Pancreas (tissue), 10 donors: Measurements from ENCODE around the gene SLC12A3. TPM values are rescaled to one million over a fixed set of nuclear protein-coding genes. Genes with fewer than 3 reads are reported as not detected.

Experiments used
- ATAC-seq, 4 donors: fragments of 200-7000 bp; cut with Tn5 transposase; one replicate each; pipeline versions ENCODE4 v1.8.0 to v1.9.1; 2020; ENCODE audit warnings: mild to moderate bottlenecking in 4 of 4, moderate library complexity in 4 of 4
- DNase-seq, 6 donors: peaks; one replicate each; pipeline ENCODE4 v3.0.0-alpha.2; 2020
- FAIRE-seq: peaks from 2 replicates; lab custom pipeline; 2012; peaks lifted over from hg19 to GRCh38; lab: Jason Lieb, UNC
- H3K27ac ChIP-seq, 4 donors: fragments of 200-600 bp; sonication (generic); 1 replicate in 3 of 4; 2 replicates in 1 of 4; pipeline versions ENCODE4 v1.5.0 to v1.8.0; 2020
- H3K27me3 ChIP-seq, 4 donors: fragments of 200-600 bp; one replicate each; pipeline ENCODE4 v1.8.0; 2021
- H3K36me3 ChIP-seq, 3 donors: fragments of 200-600 bp; sonication (generic) in 1 of 3; one replicate each; pipeline versions ENCODE4 v1.5.0 to v1.8.0; 2020 to 2021
- H3K4me1 ChIP-seq, 3 donors: fragments of 200-600 bp; one replicate each; pipeline ENCODE4 v1.8.0; 2021
- H3K4me3 ChIP-seq, 4 donors: fragments of 200-600 bp; sonication (generic) in 2 of 4; one replicate each; pipeline versions ENCODE4 v1.5.0 to v1.8.0; 2020 to 2021
- H3K9me3 ChIP-seq, 4 donors: fragments of 200-600 bp; one replicate each; pipeline ENCODE4 v1.8.0; 2021
- WGBS, 2 donors: extraction: QIAGEN DNeasy Blood & Tissue Kit; methylation state at CpG; one replicate each; pipeline ENCODE4 v1.1.7; 2013; 5-methylcytosine and 5-hydroxymethylcytosine counted together
- intact Hi-C, 3 donors: fragments of 100-400 bp; cut with DNase I; formaldehyde crosslinking; loops; one replicate each; pipeline versions ENCODE4 v1.11.1 to v1.14.2; 2022
- polyA plus RNA-seq, 2 donors: library from polyadenylated mRNA; stranded (reverse); fragments of 200-250 nt; gene quantifications; one replicate each; pipeline ENCODE4 v1.2.3, GENCODE V29; 2013
- total RNA-seq, 6 donors: library from RNA; stranded (reverse); fragmentation: NEBNext Ultra II Directional in 4 of 6; extraction: Animal tissue kit (Norgen Biotek cat#: 25700) in 4 of 6; gene quantifications; one replicate each; pipeline versions ENCODE4 v1.2.1 to v1.2.4, GENCODE V29; 2021 to 2023
- TF ChIP-seq, protein P1 (sequence below), 4 donors: fragments of 200-600 bp; sonication (generic) in 3 of 4; IDR thresholded peaks; one replicate each; pipeline versions ENCODE4 v1.5.0 to v1.8.0; 2021; ENCODE audit warnings: antibody characterized with exemption in 4 of 4
- donor health status: healthy with polysubstance abuse.
- donor health status: DM: no; HTN: no; CAD: no; lungs with moderate emphysema.
- donor health status: DM: no; HTN: no; CAD: no.
- donor health status: control.
- donor health status: control.
- donor health status: Bipolar disorder and iron deficiency.
- donor health status: DM: yes; HTN: yes; CAD: no.
- donor health status: DM: no; HTN: no; CAD: no.
- donor health status: DM: no; HTN: no; CAD: no.
- donor health status: DM: yes; HTN: yes; CAD: no.

SLC12A3 gene
- total and polyA plus RNA-seq, 8 donors: 0.04 to 0.12 (median 0.06) TPM; not detected in 1

DNA sequence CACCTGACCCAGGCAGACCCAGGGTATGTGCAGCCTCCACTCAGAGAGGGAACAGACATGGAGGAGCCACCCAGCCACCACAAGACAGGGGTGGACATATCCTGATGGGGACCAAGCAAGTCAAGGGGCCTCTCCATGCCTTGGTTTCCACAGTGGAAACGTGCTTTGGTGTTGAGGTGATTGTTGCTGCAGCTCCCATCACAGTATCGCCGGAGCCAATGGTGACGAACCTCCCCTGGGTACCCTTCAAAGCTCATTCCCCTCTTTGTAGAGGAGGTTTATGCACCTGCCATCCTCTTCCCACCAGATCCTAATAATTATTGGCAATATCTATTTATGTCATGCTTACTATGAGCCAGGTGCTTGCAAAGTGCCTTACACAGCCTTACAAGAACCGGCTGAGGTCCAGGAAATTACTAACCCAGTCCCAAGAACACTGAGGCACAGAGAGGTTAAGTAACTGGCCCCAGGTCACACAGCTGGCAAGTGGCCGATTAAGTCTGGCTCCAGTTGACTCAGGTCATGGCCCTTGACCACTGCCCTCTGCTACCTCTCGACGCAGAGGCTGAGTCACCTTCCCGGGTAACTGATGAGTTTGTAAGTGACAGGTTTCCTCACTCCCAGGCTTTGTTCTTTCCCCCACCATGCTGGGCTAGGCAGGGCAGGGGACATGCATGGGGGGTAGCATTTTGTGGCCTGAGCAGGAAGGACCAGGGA, 20.6 kb downstream of the SLC12A3 start:
- H3K36me3 ChIP-seq: no peaks in the 10 kb centered on the region

DNA sequence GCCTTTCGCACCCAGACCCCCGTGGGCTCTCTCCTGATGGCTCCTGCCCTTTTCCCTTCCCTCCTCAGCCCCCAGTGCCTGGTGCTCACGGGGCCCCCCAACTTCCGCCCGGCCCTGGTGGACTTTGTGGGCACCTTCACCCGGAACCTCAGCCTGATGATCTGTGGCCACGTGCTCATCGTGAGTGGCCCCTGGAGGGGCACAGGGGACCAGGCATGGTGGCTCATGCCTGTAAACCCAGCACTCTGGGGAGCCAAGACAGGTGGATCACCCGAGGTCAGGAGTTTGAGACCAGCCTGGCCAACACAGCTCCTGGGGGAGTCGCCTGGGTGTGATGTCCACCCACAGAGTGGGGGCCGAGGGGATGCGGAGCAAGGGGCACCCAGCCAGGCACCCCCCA, 21.3 kb downstream of the SLC12A3 start:
- no peak overlapping the region for H3K27ac ChIP-seq
- TF ChIP-seq, protein P1, sequence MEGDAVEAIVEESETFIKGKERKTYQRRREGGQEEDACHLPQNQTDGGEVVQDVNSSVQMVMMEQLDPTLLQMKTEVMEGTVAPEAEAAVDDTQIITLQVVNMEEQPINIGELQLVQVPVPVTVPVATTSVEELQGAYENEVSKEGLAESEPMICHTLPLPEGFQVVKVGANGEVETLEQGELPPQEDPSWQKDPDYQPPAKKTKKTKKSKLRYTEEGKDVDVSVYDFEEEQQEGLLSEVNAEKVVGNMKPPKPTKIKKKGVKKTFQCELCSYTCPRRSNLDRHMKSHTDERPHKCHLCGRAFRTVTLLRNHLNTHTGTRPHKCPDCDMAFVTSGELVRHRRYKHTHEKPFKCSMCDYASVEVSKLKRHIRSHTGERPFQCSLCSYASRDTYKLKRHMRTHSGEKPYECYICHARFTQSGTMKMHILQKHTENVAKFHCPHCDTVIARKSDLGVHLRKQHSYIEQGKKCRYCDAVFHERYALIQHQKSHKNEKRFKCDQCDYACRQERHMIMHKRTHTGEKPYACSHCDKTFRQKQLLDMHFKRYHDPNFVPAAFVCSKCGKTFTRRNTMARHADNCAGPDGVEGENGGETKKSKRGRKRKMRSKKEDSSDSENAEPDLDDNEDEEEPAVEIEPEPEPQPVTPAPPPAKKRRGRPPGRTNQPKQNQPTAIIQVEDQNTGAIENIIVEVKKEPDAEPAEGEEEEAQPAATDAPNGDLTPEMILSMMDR (IDR thresholded peaks at IDR 0.05): no peak

More for the DNA sequence above, 20.6 kb downstream of the SLC12A3 start:
- intact Hi-C loops: no loop called here
- no peaks in the 10 kb centered on the region for H3K27me3 ChIP-seq
- TF ChIP-seq, protein P1 (IDR thresholded peaks at IDR 0.05): no peak
- no peak overlapping the region for H3K4me3 ChIP-seq
- no peaks in the 10 kb centered on the region for H3K9me3 ChIP-seq
- WGBS, 2 donors: 75 to 78% methylated on average over 9 of the region's 9 CpGs
- no peaks in the 10 kb centered on the region for H3K4me1 ChIP-seq
- FAIRE-seq: no peak
- ATAC-seq: no peak
- DNase-seq: no peak
- H3K27ac ChIP-seq: no peak overlapping the region

DNA sequence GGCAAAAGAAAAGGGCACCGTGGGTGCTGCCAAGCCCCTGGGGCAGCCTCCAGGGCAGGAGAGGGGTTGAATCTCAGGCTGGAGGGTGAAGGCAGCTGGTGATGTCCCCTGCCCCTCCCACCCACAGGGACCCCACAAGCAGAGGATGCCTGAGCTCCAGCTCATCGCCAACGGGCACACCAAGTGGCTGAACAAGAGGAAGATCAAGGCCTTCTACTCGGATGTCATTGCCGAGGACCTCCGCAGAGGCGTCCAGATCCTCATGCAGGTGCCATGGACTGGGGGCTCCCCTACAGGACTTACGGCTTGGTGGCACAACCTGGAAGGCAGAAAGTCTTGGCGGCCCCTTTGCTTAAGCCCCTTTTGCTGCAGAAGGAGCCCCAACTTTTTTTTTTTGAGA, 21.8 kb downstream of the SLC12A3 start:
- no peaks in the 10 kb centered on the region for H3K27me3 ChIP-seq
- TF ChIP-seq, protein P1 (IDR thresholded peaks at IDR 0.05): no peak
- H3K36me3 ChIP-seq: no peaks in the 10 kb centered on the region
- no peaks in the 10 kb centered on the region for H3K9me3 ChIP-seq
- FAIRE-seq (no peak), DNase-seq (no peak), ATAC-seq (no peak)
- 81% methylated on average over 9 of the region's 9 CpGs for WGBS, 2 donors
- no peaks in the 10 kb centered on the region for H3K4me1 ChIP-seq
- intact Hi-C loops: no loop called here
- no peak overlapping the region for H3K4me3 ChIP-seq
- H3K27ac ChIP-seq: no peak overlapping the region

More for the DNA sequence above, 21.3 kb downstream of the SLC12A3 start:
- no peaks in the 10 kb centered on the region for H3K27me3 ChIP-seq
- WGBS, 2 donors: 90 to 92% methylated on average over 11 to 12 of the region's 12 CpGs
- intact Hi-C loops: no loop called here
- ATAC-seq (no peak), DNase-seq (no peak), FAIRE-seq (no peak)
- no peaks in the 10 kb centered on the region for H3K36me3 ChIP-seq
- no peaks in the 10 kb centered on the region for H3K9me3 ChIP-seq
- no peak overlapping the region for H3K4me3 ChIP-seq
- no peaks in the 10 kb centered on the region for H3K4me1 ChIP-seq

DNA sequence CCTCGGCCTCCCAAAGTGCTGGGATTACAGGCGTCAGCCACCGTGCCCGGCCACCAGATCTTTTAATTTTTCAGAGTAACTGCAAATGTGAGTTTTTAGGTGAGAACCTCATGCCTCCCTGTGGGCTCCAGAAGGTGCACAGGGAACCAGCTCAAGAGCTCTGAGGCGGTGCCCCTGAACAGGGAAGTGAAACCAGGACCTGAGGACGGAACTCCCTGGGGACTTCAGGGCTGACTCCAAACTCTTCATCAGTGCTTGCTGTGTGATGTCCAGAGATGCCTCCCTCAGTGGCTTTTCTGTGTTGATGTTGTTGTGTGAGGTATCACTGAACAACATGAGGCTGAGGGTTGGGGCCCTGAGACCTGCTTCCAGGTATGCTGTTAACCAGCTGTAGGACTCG, 23.8 kb downstream of the SLC12A3 start:
- TF ChIP-seq, protein P1 (IDR thresholded peaks at IDR 0.05): no peak
- DNase-seq: no peak
- WGBS, 2 donors: 93 to 96% methylated on average over 7 of the region's 7 CpGs
- intact Hi-C loops: no loop called here
- Histone ChIP-seq H3K27ac (no peak overlapping the region), H3K4me1 (no peaks in the 10 kb centered on the region), H3K4me3 (no peak overlapping the region), H3K27me3 (no peaks in the 10 kb centered on the region), H3K9me3 (no peaks in the 10 kb centered on the region), H3K36me3 (no peaks in the 10 kb centered on the region)
- no peak for FAIRE-seq
- ATAC-seq: peak in 1 of 4 donors; percentile 29

DNA sequence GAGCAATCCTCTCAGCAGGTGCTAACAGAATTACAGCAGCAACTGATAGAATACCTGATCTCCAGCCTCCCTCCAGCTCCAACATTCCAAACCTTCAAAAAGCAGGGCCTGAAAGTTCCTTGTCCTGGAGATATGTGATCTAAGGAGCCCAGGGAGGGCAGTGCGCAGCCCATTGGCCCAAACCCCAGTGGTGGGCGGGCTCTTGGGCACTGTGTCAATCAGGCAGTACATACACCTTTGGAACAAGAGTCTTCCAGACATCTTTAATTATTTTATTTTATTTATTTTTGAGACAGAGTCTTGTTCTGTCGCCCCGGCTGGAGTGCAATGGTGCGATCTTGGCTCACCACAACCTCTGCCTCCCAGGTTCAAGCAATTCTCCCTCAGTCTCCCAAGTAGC, 24.2 kb downstream of the SLC12A3 start:
- FAIRE-seq: no peak
- H3K4me3 ChIP-seq: no peak overlapping the region
- no peaks in the 10 kb centered on the region for H3K4me1 ChIP-seq
- H3K27me3 ChIP-seq: no peaks in the 10 kb centered on the region
- intact Hi-C loops: no loop called here
- H3K27ac ChIP-seq: no peak overlapping the region
- DNase-seq: no peak
- WGBS, 2 donors: 93 to 96% methylated on average over 5 of the region's 5 CpGs
- peak in 2 of 4 donors; percentile 38 to 71 for ATAC-seq
- TF ChIP-seq, protein P1 (IDR thresholded peaks at IDR 0.05): no peak
- no peaks in the 10 kb centered on the region for H3K36me3 ChIP-seq
- H3K9me3 ChIP-seq: no peaks in the 10 kb centered on the region
